CD8-positive, alpha-beta memory T cell (primary cell): Measurements from ENCODE around the gene ADK. TPM values are rescaled to one million over a fixed set of nuclear protein-coding genes. Genes with fewer than 3 reads are reported as not detected.
"Not testable (repeated sequence)": the region's sequence is repeated elsewhere in the genome, so short reads cannot be mapped to it uniquely, and the experiment has no call there.

Source experiments
- CTCF ChIA-PET: fragments of 350-600 bp; sonication (Branson Sonifier 250); formaldehyde crosslinking; loops from one replicate; lab custom pipeline; 2021; ENCODE audit warnings: antibody characterized with exemption; lab: Charles Lee
- POLR2A ChIA-PET: fragments of 350-600 bp; sonication (Branson Sonifier 250); formaldehyde crosslinking; loops from one replicate; lab custom pipeline; 2021; ENCODE audit warnings: antibody characterized with exemption; lab: Charles Lee
- DNase-seq, 5 donors: peaks; one replicate each; pipeline versions ENCODE4 v3.0.0 to v3.0.0-alpha.2; 2020 to 2022; ENCODE audit warnings: mixed read lengths in 1 of 5
- H3K27ac ChIP-seq: one replicate; pipeline ENCODE4 v1.7.0; 2013; ENCODE audit warnings: low read depth, mild to moderate bottlenecking, low read length, moderate library complexity
- H3K27me3 ChIP-seq: 2 replicates; pipeline ENCODE4 v1.7.0; 2013; ENCODE audit warnings: low read length, mild to moderate bottlenecking; ENCODE audit not compliant: insufficient read depth, poor library complexity, severe bottlenecking
- H3K36me3 ChIP-seq: 2 replicates; pipeline ENCODE4 v1.7.0; 2013; ENCODE audit warnings: mild to moderate bottlenecking, low read length, moderate library complexity; ENCODE audit not compliant: insufficient read depth
- H3K4me1 ChIP-seq: 2 replicates; pipeline ENCODE4 v1.7.0; 2013; ENCODE audit warnings: mild to moderate bottlenecking, low read length, moderate library complexity; ENCODE audit not compliant: insufficient read depth
- H3K4me3 ChIP-seq: 2 replicates; pipeline ENCODE4 v1.7.0; 2013; ENCODE audit warnings: mild to moderate bottlenecking, low read length
- H3K9me3 ChIP-seq: 2 replicates; pipeline ENCODE4 v1.7.0; 2013; ENCODE audit warnings: mild to moderate bottlenecking, low read length
- H3K27ac Mint-ChIP-seq, 8 donors: one replicate each; pipeline ENCODE4 v1.8.0; 2020 to 2021; ENCODE audit warnings: mixed read lengths in 8 of 8, mild to moderate bottlenecking in 6 of 8, inconsistent platforms in 3 of 8, moderate library complexity in 3 of 8
- H3K27me3 Mint-ChIP-seq, 2 donors: one replicate each; pipeline ENCODE4 v1.8.0; 2020 to 2021; ENCODE audit warnings: mixed read lengths in 2 of 2, mild to moderate bottlenecking in 1 of 2, moderate library complexity in 1 of 2
- H3K36me3 Mint-ChIP-seq, 3 donors: one replicate each; pipeline ENCODE4 v1.8.0; 2020 to 2021; ENCODE audit warnings: mixed read lengths in 3 of 3, inconsistent platforms in 1 of 3, mild to moderate bottlenecking in 1 of 3
- H3K4me1 Mint-ChIP-seq, 3 donors: one replicate each; pipeline ENCODE4 v1.8.0; 2020 to 2021; ENCODE audit warnings: mixed read lengths in 3 of 3, inconsistent platforms in 1 of 3, mild to moderate bottlenecking in 1 of 3
- H3K4me3 Mint-ChIP-seq, 7 donors: one replicate each; pipeline ENCODE4 v1.8.0; 2020 to 2021; ENCODE audit warnings: mixed read lengths in 7 of 7, mild to moderate bottlenecking in 6 of 7, moderate library complexity in 4 of 7, inconsistent platforms in 2 of 7
- H3K9me3 Mint-ChIP-seq, 5 donors: one replicate each; pipeline ENCODE4 v1.8.0; 2020 to 2022; ENCODE audit warnings: mixed read lengths in 5 of 5, mild to moderate bottlenecking in 3 of 5, moderate library complexity in 2 of 5, inconsistent platforms in 1 of 5
- polyA plus RNA-seq: library from polyadenylated mRNA; unstranded; fragments of 300-500 nt; fragmentation: Illumina TruSeq; gene quantifications from one replicate; pipeline ENCODE4 v1.2.3, GENCODE V29; 2021
- total RNA-seq, 2 experiments: library from RNA; stranded (reverse); gene quantifications; one replicate each; pipeline ENCODE4 v1.2.3, GENCODE V29; 2021

ADK gene
- total and polyA plus RNA-seq, 3 experiments from 2014 or later, result 54.1 to 65.1 (median 64.4) TPM

GRCh38 chr10:74575191-74575720 is 424.2 kb downstream of the ADK start:
- no peaks in the 10 kb centered on the region for H3K4me1 ChIP-seq
- ChIA-PET POLR2A (no interaction called here), CTCF (no interaction called here)
- Mint-ChIP-seq H3K9me3 (peaks cover 0 to 4% (median 0%) of the 10 kb centered on the region in 5 donors), H3K27me3 (no peaks in the 10 kb centered on the region), H3K4me1 (peaks cover 3 to 22% (median 15%) of the 10 kb centered on the region in 3 donors), H3K4me3 (no peak overlapping the region), H3K36me3 (peaks cover 8 to 19% (median 16%) of the 10 kb centered on the region in 3 donors), H3K27ac (no peak overlapping the region)
- no peak overlapping the region for H3K4me3 ChIP-seq
- no peaks in the 10 kb centered on the region for H3K27me3 ChIP-seq
- H3K36me3 ChIP-seq, result no peaks in the 10 kb centered on the region
- H3K27ac ChIP-seq, result no peak overlapping the region
- H3K9me3 ChIP-seq, result no peaks in the 10 kb centered on the region
- no peak for DNase-seq

- H3K4me3 ChIP-seq, result no peak overlapping the region
- no peaks in the 10 kb centered on the region for H3K27me3 ChIP-seq
- Mint-ChIP-seq H3K9me3 (peaks cover 0 to 8% (median 4%) of the 10 kb centered on the region in 5 donors), H3K27ac (peak overlapping the region in 2 of 8 donors; percentile 10 to 24), H3K36me3 (peaks cover 8 to 25% (median 16%) of the 10 kb centered on the region in 3 donors), H3K27me3 (no peaks in the 10 kb centered on the region), H3K4me3 (no peak overlapping the region), H3K4me1 (peaks cover 3 to 22% (median 15%) of the 10 kb centered on the region in 3 donors)
- ChIA-PET POLR2A (no interaction called here), CTCF (no interaction called here)
- H3K9me3 ChIP-seq, result no peaks in the 10 kb centered on the region
- H3K27ac ChIP-seq, result no peak overlapping the region
- no peak for DNase-seq
- no peaks in the 10 kb centered on the region for H3K36me3 ChIP-seq
- no peaks in the 10 kb centered on the region for H3K4me1 ChIP-seq
Observed at GRCh38 chr10:74575912-74576311, 424.9 kb downstream of the ADK start.

- POLR2A ChIA-PET, result no interaction called here
- H3K27ac Mint-ChIP-seq, result no peak overlapping the region
Observed at GRCh38 chr10:74576586-74576985, 425.6 kb downstream of the ADK start.

GRCh38 chr10:74580438-74580837 is 429.4 kb downstream of the ADK start:
- H3K27me3 Mint-ChIP-seq, CTCF ChIA-PET, H3K27me3 ChIP-seq, H3K4me3 ChIP-seq, H3K36me3 ChIP-seq, H3K27ac ChIP-seq, H3K9me3 ChIP-seq, POLR2A ChIA-PET, H3K9me3 Mint-ChIP-seq, DNase-seq: not testable (repeated sequence)
- H3K4me3 Mint-ChIP-seq, result peak overlapping the region in 1 of 7 donors; percentile 40
- peaks cover 18 to 38% (median 38%) of the 10 kb centered on the region in 3 donors for H3K4me1 Mint-ChIP-seq
- H3K36me3 Mint-ChIP-seq, result peaks cover 2 to 25% (median 11%) of the 10 kb centered on the region in 3 donors
- peak overlapping the region in 1 of 8 donors; percentile 64 for H3K27ac Mint-ChIP-seq
- peaks cover 10% of the 10 kb centered on the region for H3K4me1 ChIP-seq

More at GRCh38 chr10:74576586-74576985, 425.6 kb downstream of the ADK start:
- H3K9me3 Mint-ChIP-seq, result peaks cover 0 to 8% (median 4%) of the 10 kb centered on the region in 5 donors
- Histone ChIP-seq H3K4me3 (no peak overlapping the region), H3K36me3 (no peaks in the 10 kb centered on the region), H3K27me3 (no peaks in the 10 kb centered on the region), H3K9me3 (no peaks in the 10 kb centered on the region), H3K27ac (no peak overlapping the region), H3K4me1 (no peaks in the 10 kb centered on the region)
- no peak overlapping the region for H3K4me3 Mint-ChIP-seq
- H3K4me1 Mint-ChIP-seq, result peaks cover 5 to 27% (median 15%) of the 10 kb centered on the region in 3 donors
- H3K27me3 Mint-ChIP-seq, result no peaks in the 10 kb centered on the region
- CTCF ChIA-PET, result no interaction called here
- no peak for DNase-seq
- peaks cover 7 to 31% (median 17%) of the 10 kb centered on the region in 3 donors for H3K36me3 Mint-ChIP-seq

- Histone ChIP-seq H3K36me3 (no peaks in the 10 kb centered on the region), H3K4me3 (no peak overlapping the region), H3K9me3 (no peaks in the 10 kb centered on the region), H3K4me1 (peaks cover 30% of the 10 kb centered on the region), H3K27me3 (no peaks in the 10 kb centered on the region), H3K27ac (no peak overlapping the region)
- Mint-ChIP-seq H3K27me3 (no peaks in the 10 kb centered on the region), H3K36me3 (peaks cover 2 to 21% (median 4%) of the 10 kb centered on the region in 3 donors), H3K27ac (no peak overlapping the region), H3K9me3 (peaks cover 0 to 5% (median 4%) of the 10 kb centered on the region in 5 donors), H3K4me1 (peaks cover 36 to 49% (median 48%) of the 10 kb centered on the region in 3 donors), H3K4me3 (no peak overlapping the region)
- no peak for DNase-seq
- ChIA-PET POLR2A (no interaction called here), CTCF (no interaction called here)
Observed at GRCh38 chr10:74582566-74582965, 431.5 kb downstream of the ADK start.

- peak overlapping the region; percentile 58 for H3K27ac ChIP-seq
- Mint-ChIP-seq H3K4me3 (peak overlapping the region; percentile 65 to 85 (median 80)), H3K9me3 (peaks cover 0 to 4% (median 4%) of the 10 kb centered on the region in 5 donors), H3K27me3 (no peaks in the 10 kb centered on the region), H3K4me1 (peaks cover 53 to 77% (median 74%) of the 10 kb centered on the region in 3 donors), H3K27ac (peak overlapping the region; percentile 52 to 98 (median 94)), H3K36me3 (peaks cover 2 to 12% (median 7%) of the 10 kb centered on the region in 3 donors)
- peak in 4 of 5 donors; percentile 2 to 63 (median 52) for DNase-seq
- no peaks in the 10 kb centered on the region for H3K9me3 ChIP-seq
- POLR2A ChIA-PET, result interaction anchor here (2.0 kb wide), 1 partner anchor 241 kb away, joined by 10 read pairs; the partner anchor contains the start of gene KAT6B
- peaks cover 55% of the 10 kb centered on the region for H3K4me1 ChIP-seq
- H3K4me3 ChIP-seq, result peak overlapping the region; percentile 33
- no peaks in the 10 kb centered on the region for H3K36me3 ChIP-seq
- CTCF ChIA-PET, result interaction anchor here (1.1 kb wide), 1 partner anchor 51 kb away, joined by 3 read pairs; no protein-coding TSS in a partner anchor
- no peaks in the 10 kb centered on the region for H3K27me3 ChIP-seq
Observed at GRCh38 chr10:74585231-74586087, 434.4 kb downstream of the ADK start.

- H3K9me3 ChIP-seq, result no peaks in the 10 kb centered on the region
- peaks cover 53 to 77% (median 74%) of the 10 kb centered on the region in 3 donors for H3K4me1 Mint-ChIP-seq
- no peaks in the 10 kb centered on the region for H3K27me3 ChIP-seq
- CTCF ChIA-PET, result interaction anchor here (1.1 kb wide), 1 partner anchor 52 kb away, joined by 3 read pairs; no protein-coding TSS in a partner anchor
- DNase-seq, result peak; percentile 8 to 80 (median 67)
- H3K4me3 ChIP-seq, result peak overlapping the region; percentile 33
- no peaks in the 10 kb centered on the region for H3K36me3 ChIP-seq
- H3K36me3 Mint-ChIP-seq, result peaks cover 2 to 6% (median 5%) of the 10 kb centered on the region in 3 donors
- POLR2A ChIA-PET, result interaction anchor here (0.6 to 2.0 kb wide), 2 partner anchors 239 to 240 kb away, joined by 4 to 10 read pairs; partner anchors contain the start of gene KAT6B
- peak overlapping the region; percentile 52 to 98 (median 94) for H3K27ac Mint-ChIP-seq
- peaks cover 55% of the 10 kb centered on the region for H3K4me1 ChIP-seq
- H3K27ac ChIP-seq, result peak overlapping the region; percentile 58
- H3K4me3 Mint-ChIP-seq, result peak overlapping the region; percentile 65 to 85 (median 80)
- no peaks in the 10 kb centered on the region for H3K27me3 Mint-ChIP-seq
- H3K9me3 Mint-ChIP-seq, result peaks cover 0 to 3% (median 0%) of the 10 kb centered on the region in 5 donors
Observed at GRCh38 chr10:74586088-74586585, 435.1 kb downstream of the ADK start.
